Measurements from ENCODE around the gene CCDC39.
"Not testable (repeated sequence)": the region's sequence is repeated elsewhere in the genome, so short reads cannot be mapped to it uniquely, and the experiment has no call there.

Gene CCDC39

DNA sequence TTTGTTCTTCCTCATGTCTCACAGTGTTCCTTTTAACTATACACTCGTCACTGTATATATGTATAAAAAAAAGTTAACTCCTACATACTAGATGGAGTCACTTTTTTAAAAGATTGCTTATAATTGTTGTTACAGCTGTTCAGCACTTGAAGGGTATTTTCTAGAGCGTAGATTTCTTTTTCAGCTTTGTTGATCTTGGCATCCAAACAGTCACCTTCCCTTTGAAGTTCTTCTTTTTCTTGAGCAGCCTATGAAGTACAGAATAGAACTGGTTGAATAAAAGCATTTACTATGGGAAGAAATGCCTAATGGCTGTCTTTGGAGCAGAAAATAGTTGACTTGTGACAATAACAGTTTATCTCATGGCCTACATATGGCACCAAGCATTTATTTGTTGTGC, 59.6 kb downstream of the CCDC39 start:
- DNase-seq, result no peak

DNA sequence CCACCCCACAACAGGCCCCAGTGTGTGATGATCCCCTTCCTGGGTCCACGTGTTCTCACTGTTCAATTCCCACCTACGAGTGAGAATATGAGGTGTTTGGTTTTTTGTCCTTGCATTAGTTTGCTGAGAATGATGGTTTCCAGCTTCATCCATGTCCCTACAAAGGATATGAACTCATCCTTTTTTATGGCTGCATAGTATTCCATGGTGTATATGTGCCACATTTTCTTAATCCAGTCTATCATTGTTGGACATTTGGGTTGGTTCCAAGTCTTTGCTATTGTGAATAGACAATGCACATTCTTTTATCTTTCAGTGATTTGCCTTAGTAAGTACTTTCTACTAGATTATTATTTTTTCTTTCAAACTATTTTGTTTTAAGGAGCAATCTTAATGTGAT, 60.7 kb downstream of the CCDC39 start:
- DNase-seq, result not testable (repeated sequence)

GRCh38 chr3:180617049-180617448, 62.2 kb downstream of the CCDC39 start:
- DNase-seq, result no peak

DNA sequence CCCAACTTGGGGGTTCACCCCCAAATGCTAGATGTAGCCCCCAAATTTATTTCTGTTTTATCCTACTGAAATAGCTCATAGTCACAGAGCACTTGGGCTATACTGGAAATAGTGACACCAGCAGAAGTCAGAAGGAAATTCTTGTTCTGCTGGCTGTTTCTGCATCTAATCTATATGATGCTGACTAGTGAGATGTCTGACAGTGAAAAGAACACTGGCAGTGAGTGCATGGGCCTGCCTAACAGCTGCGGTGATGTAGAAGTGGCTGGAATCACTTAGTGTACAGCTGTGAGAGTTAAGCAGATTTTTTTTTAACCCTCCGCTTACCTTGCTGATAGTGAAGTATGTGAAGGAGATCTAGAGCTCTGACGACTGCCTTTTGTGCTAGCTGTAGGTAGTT, 63.3 kb downstream of the CCDC39 start:
- no peak for DNase-seq

GRCh38 chr3:180612364-180612763, 66.9 kb downstream of the CCDC39 start:
- DNase-seq, result no peak

- DNase-seq, result no peak
These were observed 68.3 kb downstream of the CCDC39 start for GRCh38 chr3:180611006-180611405.

- DNase-seq, result peak; percentile 96
These were observed 77.3 kb downstream of the CCDC39 start, which contains the start of gene TTC14 for GRCh38 chr3:180601688-180602666. Gene TTC14, plus strand, starts transcription at chr3:180602163. Its CDS starts 99 bp downstream, at chr3:180602262.

GRCh38 chr3:180600473-180600872, 78.8 kb downstream of the CCDC39 start:
- DNase-seq, result no peak

DNA sequence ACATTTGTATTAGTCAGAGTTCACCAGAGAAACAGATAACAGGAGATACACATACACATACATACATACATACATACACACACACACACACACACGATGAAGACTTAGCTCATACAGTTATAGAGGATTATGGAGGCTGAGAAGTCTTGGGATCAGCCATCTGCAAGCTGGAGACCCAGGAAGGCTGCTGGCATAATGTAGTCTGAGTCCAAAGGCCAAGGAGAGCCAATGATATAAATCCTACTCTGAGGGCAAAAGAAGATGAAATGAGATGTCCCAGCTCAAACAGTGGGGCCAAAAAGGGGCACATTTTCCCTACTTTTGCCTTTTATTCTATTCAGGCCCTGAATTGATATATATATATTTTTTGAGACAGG, 83.7 kb downstream of the CCDC39 start:
- DNase-seq, result no peak

- DNase-seq, result peak in 1 of 2 donors; percentile 7
These were observed 84.4 kb downstream of the CCDC39 start for GRCh38 chr3:180594631-180595558.

- DNase-seq, result not testable (repeated sequence)
These were observed 85.7 kb downstream of the CCDC39 start for GRCh38 chr3:180593631-180594030.

DNA sequence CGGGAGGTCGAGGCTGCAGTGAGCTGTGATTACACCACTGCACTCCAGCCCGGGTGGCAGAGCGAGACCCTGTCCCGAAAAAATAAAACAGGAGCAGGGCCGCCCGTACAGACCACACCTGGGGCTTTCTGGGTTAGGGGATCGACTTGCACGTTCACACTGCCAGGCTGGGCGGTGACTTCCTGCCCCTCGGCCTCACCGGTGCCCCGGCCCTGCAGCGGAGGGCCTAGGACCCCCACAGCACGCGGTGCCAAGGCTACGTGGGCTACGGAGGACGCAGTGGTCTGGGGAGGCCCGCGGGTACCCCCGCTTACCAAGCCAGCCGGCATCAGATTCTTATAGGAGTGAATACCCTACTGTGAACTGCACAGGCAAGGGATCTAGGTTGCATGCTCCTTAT, 88.9 kb downstream of the CCDC39 start:
- no peak for DNase-seq

DNA sequence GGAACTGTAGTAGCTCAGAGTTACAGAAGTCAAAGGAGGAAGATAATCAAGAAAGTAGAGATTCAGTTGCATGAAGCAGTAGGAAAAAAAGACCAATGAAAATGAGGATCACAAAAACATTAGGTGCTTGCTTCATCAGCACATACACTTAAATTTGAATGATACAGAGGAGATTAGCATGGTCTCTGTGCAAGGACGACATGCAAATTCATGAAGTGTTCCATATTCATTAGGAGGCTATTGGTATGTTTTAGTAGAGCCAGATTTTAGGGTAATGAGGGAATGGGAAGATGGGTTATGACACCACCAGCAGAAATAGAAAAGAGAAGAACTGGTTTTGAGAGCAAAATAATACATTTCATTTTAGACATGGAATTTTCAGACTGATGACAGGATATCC, 98.4 kb downstream of the CCDC39 start:
- DNase-seq, result no peak

GRCh38 chr3:180575571-180575970, 103.7 kb downstream of the CCDC39 start:
- DNase-seq, result no peak

DNA sequence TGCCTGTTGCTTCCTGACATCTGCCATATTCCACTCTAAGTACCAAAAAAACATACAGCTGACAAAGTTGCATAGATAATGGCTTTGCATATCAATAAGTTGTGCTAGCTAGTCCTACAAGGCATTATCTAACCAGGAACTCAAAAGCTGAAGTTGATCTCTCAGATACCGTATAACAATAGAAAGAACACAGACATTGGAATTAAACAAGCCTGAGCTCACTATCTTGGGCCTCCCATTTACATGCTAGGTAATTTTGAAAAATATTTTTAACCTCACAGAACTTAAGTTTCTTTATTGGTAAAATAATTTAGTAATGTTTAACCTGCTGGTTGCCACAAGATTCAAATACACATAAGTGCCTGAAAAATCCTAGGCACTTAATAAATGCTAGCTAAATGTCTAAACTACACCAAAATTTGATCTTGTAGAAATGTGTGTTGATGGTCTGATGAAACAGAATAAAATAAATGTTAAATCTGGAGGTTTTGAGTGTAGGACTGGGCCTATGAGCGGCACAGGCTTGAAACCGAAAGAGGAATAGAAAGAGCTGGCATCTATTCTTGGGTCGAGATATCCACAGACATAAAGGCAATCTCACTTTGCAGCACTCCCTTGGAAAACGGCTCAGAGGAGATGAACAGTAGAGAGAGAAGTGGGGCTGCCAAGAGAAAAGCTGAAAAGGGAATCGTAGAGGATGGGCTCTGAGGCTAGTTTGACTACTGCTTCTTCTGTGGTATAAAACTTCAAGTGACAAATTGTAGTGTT, 107.3 kb downstream of the CCDC39 start:
- DNase-seq, result no peak

DNA sequence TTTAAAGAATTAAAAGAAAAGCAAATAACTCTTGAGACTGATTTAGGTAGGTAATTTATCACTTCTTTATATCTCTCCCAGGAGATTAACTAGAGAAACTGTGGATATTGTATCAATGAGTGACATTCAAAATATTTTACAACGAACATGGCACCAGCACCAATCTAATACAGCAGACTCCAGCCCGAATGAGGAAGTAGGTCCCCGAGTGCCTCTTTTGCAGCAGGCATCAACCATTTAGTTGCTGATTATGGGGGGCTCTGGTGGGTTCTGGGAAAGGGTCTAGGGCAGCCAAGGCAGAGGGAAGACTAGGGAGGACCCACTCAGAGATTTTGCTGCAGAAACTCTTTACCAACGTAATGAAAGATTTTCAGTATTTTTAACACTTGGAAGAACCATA, 109.1 kb downstream of the CCDC39 start:
- DNase-seq, result no peak

GRCh38 chr3:180564676-180565075, 114.6 kb downstream of the CCDC39 start:
- no peak for DNase-seq

Measured in CD4-positive, alpha-beta T cell treated with Interleukin-4 for 1 hour (primary cell).